Germinal center (tissue), 1 donor: ENCODE data around the gene MAGI3.
"Not testable (repeated sequence)": the region's sequence is repeated elsewhere in the genome, so short reads cannot be mapped to it uniquely, and the experiment has no call there.

Experiments
- DNase-seq: peaks from one replicate; pipeline ENCODE4 v3.0.0; 2012; ENCODE audit warnings: mixed read lengths, low spot score

Gene MAGI3

DNA sequence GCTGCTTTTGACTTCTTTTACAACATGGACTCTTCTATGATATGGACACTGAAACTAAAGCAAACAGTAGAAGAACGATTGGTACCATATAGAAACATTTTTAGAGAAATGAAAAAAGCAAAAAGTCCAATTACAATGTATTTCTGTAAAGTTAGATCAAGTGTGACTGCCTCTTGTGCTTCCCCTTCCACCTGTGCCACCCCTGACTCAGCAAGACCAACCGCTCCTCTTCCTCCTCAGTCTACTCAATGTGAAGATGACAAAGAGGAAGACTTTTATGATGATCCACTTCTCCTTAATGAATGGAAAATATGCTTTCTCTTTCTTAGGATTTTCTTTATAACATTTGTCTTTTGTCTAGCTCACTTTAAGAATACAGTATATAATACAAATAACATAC, 302.0 kb downstream of the MAGI3 start:
- DNase-seq, result no peak

DNA sequence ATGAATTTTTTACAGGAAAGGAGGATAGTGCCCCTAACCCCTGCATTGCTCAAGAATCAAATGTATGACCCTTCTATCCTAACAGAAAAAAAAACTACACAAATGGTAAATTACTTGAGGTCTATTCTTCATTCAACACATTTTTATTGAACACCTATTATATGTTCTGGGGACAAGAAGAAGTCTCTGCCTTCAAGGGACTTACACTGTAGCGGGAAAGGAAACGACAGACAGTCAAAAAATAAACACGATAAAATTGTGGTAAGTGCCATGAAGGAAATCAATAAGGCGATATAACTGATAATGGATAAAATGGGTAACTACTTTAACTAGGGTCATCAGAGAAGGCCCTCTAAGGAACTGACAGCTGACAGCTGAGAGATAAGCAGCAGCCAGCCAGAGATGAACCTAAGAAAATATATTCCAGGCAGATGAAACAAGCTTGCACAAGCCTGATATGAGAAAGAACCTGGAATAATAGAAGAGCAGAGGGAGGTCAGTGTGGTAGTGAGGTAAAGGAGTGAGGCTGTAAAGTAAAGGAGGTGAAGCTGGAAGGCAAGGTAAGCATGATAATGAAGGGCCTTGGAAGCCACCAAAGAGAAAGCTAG, 302.6 kb downstream of the MAGI3 start:
- no peak for DNase-seq

GRCh38 chr1:113694910-113695309, 304.6 kb downstream of the MAGI3 start:
- no peak for DNase-seq

DNA sequence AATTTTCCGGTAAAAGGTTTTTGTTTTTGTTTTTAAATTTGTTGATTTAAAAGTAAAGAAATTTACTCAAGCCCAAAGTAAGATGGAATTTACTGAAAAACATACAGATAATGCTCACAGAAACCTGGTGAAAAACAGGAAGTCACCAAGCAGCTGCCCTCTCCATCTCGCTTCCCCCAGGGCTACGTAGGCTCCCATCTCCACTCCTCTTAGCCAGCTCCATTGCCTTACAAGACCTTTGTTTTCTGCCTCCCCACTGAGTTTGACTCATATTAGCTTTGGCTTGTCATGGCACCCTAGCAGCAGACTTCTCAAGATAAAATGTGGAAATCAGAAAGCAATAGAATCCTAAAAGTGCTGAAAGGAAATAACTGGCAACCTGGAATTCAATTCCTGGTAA, 311.1 kb downstream of the MAGI3 start:
- DNase-seq, result peak; percentile 12

- DNase-seq, result no peak
Observed at GRCh38 chr1:113714606-113715269, 324.4 kb downstream of the MAGI3 start.

GRCh38 chr1:113717506-113717905, 327.2 kb downstream of the MAGI3 start:
- DNase-seq, result not testable (repeated sequence)

- not testable (repeated sequence) for DNase-seq
Observed at GRCh38 chr1:113718621-113719020, 328.3 kb downstream of the MAGI3 start.

DNA sequence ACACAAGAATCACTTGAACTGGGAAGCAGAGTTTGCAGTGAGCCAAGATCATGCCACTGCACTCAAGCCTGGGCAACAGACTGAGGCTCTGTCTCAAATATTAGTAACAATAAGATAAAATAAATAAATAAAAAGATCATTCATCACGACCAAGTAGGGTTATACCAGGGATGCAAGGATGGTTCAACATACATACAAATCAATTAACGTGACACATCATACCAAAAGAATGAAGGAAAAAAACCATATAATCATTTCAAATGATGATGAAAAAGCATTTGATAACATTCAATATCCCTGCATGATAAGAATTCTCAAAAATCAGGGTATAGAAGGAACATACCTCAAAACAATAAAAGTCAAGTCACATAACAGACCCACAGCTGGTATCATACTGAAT, 330.7 kb downstream of the MAGI3 start:
- no peak for DNase-seq

DNA sequence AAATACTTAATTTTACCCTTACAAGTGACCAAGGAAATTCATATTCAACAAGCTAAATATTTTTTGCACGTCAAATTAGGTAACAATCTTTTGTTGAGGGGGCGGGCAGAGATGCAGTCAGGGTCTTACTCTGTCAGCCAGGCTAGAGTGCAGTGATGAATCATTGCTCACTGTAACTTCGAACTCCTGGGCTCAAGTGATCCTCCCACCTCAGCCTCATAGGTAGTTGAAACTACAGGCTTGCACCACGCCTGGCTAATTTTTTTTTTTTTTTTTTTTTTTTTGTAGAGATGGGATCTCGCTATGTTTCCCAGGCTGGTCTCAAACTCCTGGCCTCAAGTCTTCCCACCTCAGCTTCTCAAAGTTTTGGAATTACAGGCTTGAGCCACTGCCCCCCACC, 342.5 kb downstream of the MAGI3 start:
- DNase-seq, result no peak

GRCh38 chr1:113734357-113735055, 344.2 kb downstream of the MAGI3 start:
- no peak for DNase-seq
